NCI-H526 treated with DMSO at 0.1 percent for 48 hours (cell line): Measurements from ENCODE around the gene MSANTD4.
"Not testable (repeated sequence)": the region's sequence is repeated elsewhere in the genome, so short reads cannot be mapped to it uniquely, and the experiment has no call there.

Experiments
- DNase-seq: peaks from one replicate; lab custom pipeline; 2025; lab: John Stamatoyannopoulos, UW

MSANTD4 gene

GRCh38 chr11:106021967-106022794 lies at the start of gene MSANTD4:
MSANTD4 (minus strand) TSS chr11:106022240; CDS start chr11:106010917, 11,323 bp downstream.
- peak; percentile 100 for DNase-seq

- no peak for DNase-seq
Observed at GRCh38 chr11:106070606-106071005, 48.6 kb upstream of the MSANTD4 start.

GRCh38 chr11:106063009-106063408 lies 41.0 kb upstream of the MSANTD4 start:
- no peak for DNase-seq

GRCh38 chr11:106061954-106062949 lies 40.2 kb upstream of the MSANTD4 start:
- DNase-seq: no peak

- no peak for DNase-seq
Observed at GRCh38 chr11:106061249-106061784, 39.3 kb upstream of the MSANTD4 start.

GRCh38 chr11:106059617-106060016 lies 37.6 kb upstream of the MSANTD4 start:
- no peak for DNase-seq

- not testable (repeated sequence) for DNase-seq
Observed at GRCh38 chr11:106058377-106058776, 36.3 kb upstream of the MSANTD4 start.

- DNase-seq: no peak
Observed at GRCh38 chr11:106051103-106051502, 29.1 kb upstream of the MSANTD4 start.

GRCh38 chr11:106049727-106050476 lies 27.9 kb upstream of the MSANTD4 start:
- no peak for DNase-seq

GRCh38 chr11:106047631-106048030 lies 25.6 kb upstream of the MSANTD4 start:
- DNase-seq: no peak

GRCh38 chr11:106043540-106043939 lies 21.5 kb upstream of the MSANTD4 start:
- DNase-seq: no peak

- DNase-seq: no peak
Observed at GRCh38 chr11:106032861-106033260, 10.8 kb upstream of the MSANTD4 start.

GRCh38 chr11:106031936-106032335 lies 9.9 kb upstream of the MSANTD4 start:
- no peak for DNase-seq

- DNase-seq: no peak
Observed at GRCh38 chr11:106031202-106031810, 9.3 kb upstream of the MSANTD4 start.

GRCh38 chr11:106030609-106031008 lies 8.6 kb upstream of the MSANTD4 start:
- DNase-seq: no peak

- no peak for DNase-seq
Observed at GRCh38 chr11:106022795-106023275, 795 bp upstream of the MSANTD4 start.

GRCh38 chr11:106021181-106021966 lies 666 bp downstream of the MSANTD4 start:
- DNase-seq: peak; percentile 76

GRCh38 chr11:106017093-106017492 lies 4.9 kb downstream of the MSANTD4 start:
- no peak for DNase-seq

- DNase-seq: no peak
Observed at GRCh38 chr11:106015066-106015465, 7.0 kb downstream of the MSANTD4 start.

GRCh38 chr11:106014620-106015019 lies 7.4 kb downstream of the MSANTD4 start:
- no peak for DNase-seq
